HCT116 (cell line): ENCODE measurements around the gene CENPT. TPM values are rescaled to one million over a fixed set of nuclear protein-coding genes. Genes with fewer than 3 reads are reported as not detected.

ENCODE experiments used
- ATAC-seq: fragments of 200-7000 bp; cut with Tn5 transposase; 2 replicates; pipeline ENCODE4 v1.9.1; 2020; ENCODE audit warnings: mild to moderate bottlenecking, moderate library complexity
- BruUV-seq: library from RNA; stranded (reverse); fragments of 400-500 nt; replicated peaks from 2 replicates; lab custom pipeline; 2021; lab: Mats Ljungman, UMichigan
- CTCF ChIA-PET: fragments of 300-600 bp; sonication (Branson Sonifier 250); formaldehyde crosslinking; loops from one replicate; lab custom pipeline; 2021; ENCODE audit warnings: antibody characterized with exemption; lab: Charles Lee
- POLR2A ChIA-PET: fragments of 300-600, 350-600 bp; sonication (Branson Sonifier 250); formaldehyde crosslinking; loops from one replicate; lab custom pipeline; 2021; ENCODE audit warnings: antibody characterized with exemption; lab: Charles Lee
- RAD21 ChIA-PET, 2 experiments: fragments of 300-600 bp; sonication (Branson Sonifier 250); formaldehyde crosslinking; loops; one replicate each; lab custom pipeline; 2023; ENCODE audit warnings: low total read pairs in 2 of 2; ENCODE audit not compliant: uncharacterized antibody in 2 of 2, unreplicated experiment in 2 of 2, low non-redundant PET in 1 of 2; lab: Charles Lee
- DNase-seq: peaks from one replicate; pipeline ENCODE4 v3.0.0-alpha.2; 2010; ENCODE audit warnings: low read depth, low spot score
- H2AFZ ChIP-seq: fragments of 200-600 bp; shearing (Covaris generic), sonication (generic); 2 replicates; pipeline ENCODE4 v1.6.1; 2017; ENCODE audit warnings: low read depth, mixed run types, mixed read lengths, antibody characterized with exemption, low read length; ENCODE audit not compliant: poor library complexity, severe bottlenecking
- H3K27ac ChIP-seq: 2 replicates; pipeline ENCODE4 v1.5.1; 2012; ENCODE audit warnings: low read depth, low read length
- H3K27me3 ChIP-seq: fragments of 200-600 bp; sonication (generic); 2 replicates; pipeline ENCODE4 v1.6.1; 2016; ENCODE audit warnings: mixed run types, low read length, mixed read lengths; ENCODE audit not compliant: insufficient read depth
- H3K36me3 ChIP-seq, 2 experiments: fragments of 200-500 bp in 1 of 2; fragments of 200-600 bp in 1 of 2; sonication (Bioruptor generic) in 1 of 2; sonication (generic) in 1 of 2; 2 replicates each; pipeline versions ENCODE4 v1.5.1 to v1.6.1; 2014 to 2016; ENCODE audit warnings: low read length in 2 of 2, inconsistent platforms in 1 of 2, mixed read lengths in 1 of 2, mixed run types in 1 of 2; ENCODE audit not compliant: insufficient read depth in 2 of 2, control insufficient read depth in 1 of 2
- H3K4me1 ChIP-seq, 2 experiments: fragments of 200-600 bp in 1 of 2; sonication (generic) in 1 of 2; 2 replicates each; pipeline versions ENCODE4 v1.5.1 to v1.6.1; 2012 to 2017; ENCODE audit warnings: low read length in 2 of 2, inconsistent platforms in 1 of 2, mild to moderate bottlenecking in 1 of 2, mixed read lengths in 1 of 2, mixed run types in 1 of 2, moderate library complexity in 1 of 2; ENCODE audit not compliant: insufficient read depth in 2 of 2, control insufficient read depth in 1 of 2
- H3K4me2 ChIP-seq: fragments of 200-600 bp; sonication (generic); 2 replicates; pipeline ENCODE4 v1.6.1; 2017; ENCODE audit warnings: mixed run types, low read length, mixed read lengths
- H3K4me3 ChIP-seq, 2 experiments: fragments of 200-600 bp in 1 of 2; sonication (generic) in 1 of 2; replicated peaks in 1 of 2; 2 replicates each; pipeline ENCODE4 v1.5.1; 2011 to 2016; ENCODE audit warnings: low read length in 2 of 2, control low read depth in 1 of 2, low read depth in 1 of 2, mild to moderate bottlenecking in 1 of 2, mixed read lengths in 1 of 2, mixed run types in 1 of 2
- H3K79me2 ChIP-seq: fragments of 200-600 bp; sonication (generic); 2 replicates; pipeline ENCODE4 v1.6.1; 2017; ENCODE audit warnings: mild to moderate bottlenecking, mixed run types, low read length, moderate library complexity, mixed read lengths; ENCODE audit not compliant: insufficient read depth
- H3K9ac ChIP-seq: fragments of 200-600 bp; sonication (generic); 2 replicates; pipeline ENCODE4 v1.6.1; 2016; ENCODE audit warnings: low read length, mixed read lengths
- H3K9me2 ChIP-seq: fragments of 200-600 bp; sonication (generic), shearing (Covaris generic); 2 replicates; pipeline ENCODE4 v1.6.1; 2017; ENCODE audit warnings: mixed run types, mild to moderate bottlenecking, moderate library complexity; ENCODE audit not compliant: insufficient read depth
- H3K9me3 ChIP-seq, 2 experiments: fragments of 200-500 bp in 1 of 2; fragments of 200-600 bp in 1 of 2; sonication (Bioruptor generic) in 1 of 2; sonication (generic) in 1 of 2; 2 replicates each; pipeline ENCODE4 v1.6.1; 2014 to 2017; ENCODE audit warnings: low read length in 2 of 2, mixed read lengths in 2 of 2, inconsistent platforms in 1 of 2, low read depth in 1 of 2, mild to moderate bottlenecking in 1 of 2, mixed run types in 1 of 2, moderate library complexity in 1 of 2; ENCODE audit not compliant: control insufficient read depth in 1 of 2, insufficient read depth in 1 of 2
- H4K20me1 ChIP-seq: fragments of 200-600 bp; sonication (generic), shearing (Covaris generic); 2 replicates; pipeline ENCODE4 v1.6.1; 2017; ENCODE audit warnings: mixed run types, mild to moderate bottlenecking, moderate library complexity; ENCODE audit not compliant: insufficient read depth
- ATF3 ChIP-seq: IDR thresholded peaks from 2 replicates; pipeline ENCODE4 v1.6.1; 2012
- CBX3 ChIP-seq: IDR thresholded peaks from 2 replicates; pipeline ENCODE4 v1.6.1; 2012; ENCODE audit warnings: low read depth
- CEBPB ChIP-seq: IDR thresholded peaks from 2 replicates; pipeline ENCODE4 v1.6.1; 2012; ENCODE audit warnings: low read depth
- CTCF ChIP-seq, 3 experiments: fragments of 200-600 bp in 1 of 3; sonication (generic) in 1 of 3; IDR thresholded peaks in 2 of 3; conservative IDR thresholded peaks in 1 of 3; 2 replicates each; pipeline ENCODE4 v1.5.1; 2012 to 2017; ENCODE audit warnings: low read depth in 2 of 3, low read length in 2 of 3, antibody characterized with exemption in 1 of 3, borderline replicate concordance in 1 of 3, control low read depth in 1 of 3, mild to moderate bottlenecking in 1 of 3, mixed read lengths in 1 of 3, mixed run types in 1 of 3, moderate library complexity in 1 of 3; ENCODE audit not compliant: insufficient read depth in 1 of 3
- EGR1 ChIP-seq: IDR thresholded peaks from 2 replicates; pipeline ENCODE4 v1.6.1; 2012; ENCODE audit warnings: low read depth
- ELF1 ChIP-seq: IDR thresholded peaks from 2 replicates; pipeline ENCODE4 v1.6.1; 2012; ENCODE audit warnings: low read depth, borderline replicate concordance
- EZH2 ChIP-seq: fragments of 200-600 bp; sonication (generic); IDR thresholded peaks from 2 replicates; pipeline ENCODE4 v1.6.1; 2017; ENCODE audit warnings: antibody characterized with exemption, mixed run types
- FOSL1 ChIP-seq: IDR thresholded peaks from 2 replicates; pipeline ENCODE4 v1.6.1; 2012; ENCODE audit warnings: low read depth
- MAX ChIP-seq: IDR thresholded peaks from 2 replicates; pipeline ENCODE4 v1.6.1; 2012
- POLR2A ChIP-seq: IDR thresholded peaks from 2 replicates; pipeline ENCODE4 v1.7.0; 2011; ENCODE audit warnings: borderline replicate concordance; ENCODE audit not compliant: insufficient read depth, insufficient read length; ENCODE audit errors: extremely low read depth
- POLR2AphosphoS5 ChIP-seq: IDR thresholded peaks from 2 replicates; pipeline ENCODE4 v1.6.1; 2011; ENCODE audit warnings: mild to moderate bottlenecking, low read depth, low read length, moderate library complexity
- RAD21 ChIP-seq: IDR thresholded peaks from 2 replicates; pipeline ENCODE4 v1.6.1; 2012; ENCODE audit warnings: low read depth, mild to moderate bottlenecking
- SIN3A ChIP-seq: IDR thresholded peaks from 2 replicates; pipeline ENCODE4 v1.6.1; 2012; ENCODE audit warnings: low read depth
- SP1 ChIP-seq: IDR thresholded peaks from 2 replicates; pipeline ENCODE4 v1.6.1; 2012; ENCODE audit warnings: low read depth
- TCF7L2 ChIP-seq: IDR thresholded peaks from 2 replicates; pipeline ENCODE4 v1.7.0; 2011; ENCODE audit warnings: borderline replicate concordance, inconsistent platforms; ENCODE audit not compliant: insufficient read depth, insufficient read length; ENCODE audit errors: extremely low read depth
- intact Hi-C: fragments of 100-400 bp; cut with micrococcal nuclease; formaldehyde crosslinking; loops from 2 replicates; pipeline ENCODE4 v1.10.0; 2022
- total RNA-seq: library from RNA; stranded (reverse); gene quantifications from one replicate; pipeline ENCODE4 v1.2.1, GENCODE V29; 2021; ENCODE audit not compliant: unreplicated experiment
- TF ChIP-seq, protein P1 (sequence below): IDR thresholded peaks from 2 replicates; pipeline ENCODE4 v1.6.1; 2011; ENCODE audit warnings: mild to moderate bottlenecking, low read length, moderate library complexity; ENCODE audit not compliant: insufficient replicate concordance; ENCODE audit errors: extremely low read depth

CENPT gene
- total RNA-seq, 1 experiment from 2014 or later, result 40.5 TPM

GRCh38 chr16:67878232-67878631 is 30.7 kb upstream of the CENPT start:
- TF ChIP-seq EZH2 (no peak), FOSL1 (no peak), SP1 (no peak), CEBPB (no peak), CBX3 (no peak), POLR2A (no peak), SIN3A (no peak)
- POLR2A ChIA-PET, result no interaction called here
- RAD21 ChIA-PET, result no interaction called here
- Histone ChIP-seq H2AFZ (no peak overlapping the region), H3K27me3 (no peaks in the 10 kb centered on the region), H3K4me2 (no peak overlapping the region), H3K79me2 (peaks cover 36% of the 10 kb centered on the region), H3K9me3 (no peaks in the 10 kb centered on the region), H4K20me1 (no peaks in the 10 kb centered on the region), H3K9ac (no peak overlapping the region), H3K27ac (no peak overlapping the region), H3K4me3 (no peak overlapping the region), H3K9me2 (no peaks in the 10 kb centered on the region), H3K36me3 (peaks cover 45 to 64% of the 10 kb centered on the region in 2 experiments; a peak in 3 of 4 replicates), H3K4me1 (peaks cover 7 to 12% of the 10 kb centered on the region in 2 experiments)
- CTCF ChIA-PET, result no interaction called here
- no TSS peak for BruUV-seq
- intact Hi-C loops, result no loop called here
- ATAC-seq (no peak), DNase-seq (no peak)

DNA sequence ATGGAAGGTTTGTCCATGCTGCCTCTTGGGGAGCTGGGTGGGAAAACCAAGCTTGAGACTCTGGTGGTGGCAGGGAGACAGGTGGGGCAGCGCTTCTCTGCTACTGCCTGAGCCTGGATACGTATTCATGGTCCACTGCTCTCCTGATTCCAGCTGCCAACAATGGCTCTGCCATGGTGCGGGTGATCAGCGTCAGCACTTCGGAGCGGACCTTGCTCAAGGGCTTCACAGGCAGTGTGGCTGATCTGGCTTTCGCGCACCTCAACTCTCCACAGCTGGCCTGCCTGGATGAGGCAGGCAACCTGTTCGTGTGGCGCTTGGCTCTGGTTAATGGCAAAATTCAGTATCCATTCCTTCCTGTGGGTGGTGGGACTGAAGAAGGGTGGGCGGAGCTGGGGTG is 29.6 kb upstream of the CENPT start:
- Histone ChIP-seq H3K9me2 (no peaks in the 10 kb centered on the region), H4K20me1 (no peaks in the 10 kb centered on the region), H3K4me2 (no peak overlapping the region), H3K27me3 (no peaks in the 10 kb centered on the region), H3K9me3 (no peaks in the 10 kb centered on the region), H3K4me3 (no peak overlapping the region), H3K4me1 (peaks cover 7 to 17% of the 10 kb centered on the region in 2 experiments), H2AFZ (no peak overlapping the region), H3K36me3 (peaks cover 41 to 56% of the 10 kb centered on the region in 2 experiments; a peak in 3 of 4 replicates), H3K9ac (no peak overlapping the region), H3K27ac (no peak overlapping the region), H3K79me2 (peaks cover 39% of the 10 kb centered on the region)
- POLR2A ChIA-PET, result no interaction called here
- no TSS peak for BruUV-seq
- RAD21 ChIA-PET, result no interaction called here
- CTCF ChIA-PET, result no interaction called here
- intact Hi-C loops, result no loop called here
- ATAC-seq (no peak), DNase-seq (no peak)
- TF ChIP-seq ELF1 (no peak), CEBPB (no peak), MAX (no peak), TCF7L2 (no peak), EGR1 (no peak), ATF3 (no peak), POLR2A (no peak), RAD21 (no peak), POLR2AphosphoS5 (no peak), SIN3A (no peak), CTCF (IDR thresholded peaks at IDR 0.05 in 2 of 3, conservative IDR thresholded peaks at IDR 0.05 in 1 of 3; ENCODE audit: borderline replicate concordance in 1 of 3, insufficient read depth in 1 of 3, low read depth in 2 of 3, low read length in 2 of 3) (no peak)
- TF ChIP-seq, protein P1, sequence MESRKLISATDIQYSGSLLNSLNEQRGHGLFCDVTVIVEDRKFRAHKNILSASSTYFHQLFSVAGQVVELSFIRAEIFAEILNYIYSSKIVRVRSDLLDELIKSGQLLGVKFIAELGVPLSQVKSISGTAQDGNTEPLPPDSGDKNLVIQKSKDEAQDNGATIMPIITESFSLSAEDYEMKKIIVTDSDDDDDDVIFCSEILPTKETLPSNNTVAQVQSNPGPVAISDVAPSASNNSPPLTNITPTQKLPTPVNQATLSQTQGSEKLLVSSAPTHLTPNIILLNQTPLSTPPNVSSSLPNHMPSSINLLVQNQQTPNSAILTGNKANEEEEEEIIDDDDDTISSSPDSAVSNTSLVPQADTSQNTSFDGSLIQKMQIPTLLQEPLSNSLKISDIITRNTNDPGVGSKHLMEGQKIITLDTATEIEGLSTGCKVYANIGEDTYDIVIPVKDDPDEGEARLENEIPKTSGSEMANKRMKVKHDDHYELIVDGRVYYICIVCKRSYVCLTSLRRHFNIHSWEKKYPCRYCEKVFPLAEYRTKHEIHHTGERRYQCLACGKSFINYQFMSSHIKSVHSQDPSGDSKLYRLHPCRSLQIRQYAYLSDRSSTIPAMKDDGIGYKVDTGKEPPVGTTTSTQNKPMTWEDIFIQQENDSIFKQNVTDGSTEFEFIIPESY, result no peak
